ENCODE measurements around the gene KRT6C.

Gene KRT6C

GRCh38 chr12:52434081-52434733 is 39.4 kb downstream of the KRT6C start, which contains the start of gene KRT75:
Gene KRT75, minus strand, starts transcription at chr12:52434371. Its CDS starts 67 bp downstream, at chr12:52434304.
- DNase-seq, result no peak

- DNase-seq, result no peak
These were observed 40.0 kb downstream of the KRT6C start for GRCh38 chr12:52433501-52434080.

- DNase-seq, result no peak
These were observed 40.9 kb downstream of the KRT6C start for GRCh38 chr12:52432559-52433207.

GRCh38 chr12:52428121-52428520 is 45.5 kb downstream of the KRT6C start:
- no peak for DNase-seq

GRCh38 chr12:52427083-52427482 is 46.5 kb downstream of the KRT6C start:
- DNase-seq, result no peak

- DNase-seq, result no peak
These were observed 47.6 kb downstream of the KRT6C start for GRCh38 chr12:52426034-52426433.

GRCh38 chr12:52425466-52425865 is 48.1 kb downstream of the KRT6C start:
- DNase-seq, result no peak

- no peak for DNase-seq
These were observed 49.7 kb downstream of the KRT6C start for GRCh38 chr12:52423661-52424500.

GRCh38 chr12:52423035-52423434 is 50.6 kb downstream of the KRT6C start:
- DNase-seq, result no peak

- DNase-seq, result no peak
These were observed 53.9 kb downstream of the KRT6C start for GRCh38 chr12:52419656-52420055.

GRCh38 chr12:52418576-52419110 is 55.0 kb downstream of the KRT6C start:
- DNase-seq, result no peak

All from NCI-H1694 treated with DMSO at 0.1 percent for 48 hours (cell line).